Epithelial cell of esophagus (primary cell): ENCODE measurements around the gene IKZF1.
A peak's percentile ranks its signal among the peaks of the same experiment; 100 is the strongest.

Experiments used
- DNase-seq: peaks from one replicate; pipeline ENCODE4 v3.0.0; 2010; ENCODE audit warnings: low read depth
- H3K4me3 ChIP-seq: 2 replicates; pipeline ENCODE4 v1.5.1; 2011; ENCODE audit warnings: mild to moderate bottlenecking, low read length, control low read depth
- TF ChIP-seq, protein P1 (sequence below): IDR thresholded peaks from 2 replicates; pipeline ENCODE4 v1.5.1; 2011; ENCODE audit warnings: low read depth, mild to moderate bottlenecking, low read length, control low read depth, inconsistent platforms; ENCODE audit not compliant: insufficient read depth; ENCODE audit errors: missing control alignments

IKZF1 gene

DNA sequence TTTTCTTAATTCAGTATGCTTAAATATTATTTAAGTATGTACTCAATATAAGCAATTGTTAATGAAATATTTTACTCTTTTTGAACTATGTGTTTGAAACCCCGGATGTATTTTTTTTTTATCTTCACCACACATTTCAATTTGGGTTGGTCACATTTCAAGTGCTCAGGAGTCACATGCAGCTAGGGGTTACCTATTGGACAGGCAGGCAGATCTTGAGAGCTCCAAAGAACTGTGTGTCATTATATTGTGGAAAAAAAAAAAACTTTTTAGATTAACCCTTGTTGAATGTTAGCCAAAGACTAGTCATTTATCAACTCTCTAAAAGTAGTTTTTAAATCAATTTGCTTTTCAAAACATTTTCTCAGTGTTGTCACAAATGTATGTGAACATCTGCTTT lies 37.2 kb downstream of the IKZF1 start:
- TF ChIP-seq, protein P1, sequence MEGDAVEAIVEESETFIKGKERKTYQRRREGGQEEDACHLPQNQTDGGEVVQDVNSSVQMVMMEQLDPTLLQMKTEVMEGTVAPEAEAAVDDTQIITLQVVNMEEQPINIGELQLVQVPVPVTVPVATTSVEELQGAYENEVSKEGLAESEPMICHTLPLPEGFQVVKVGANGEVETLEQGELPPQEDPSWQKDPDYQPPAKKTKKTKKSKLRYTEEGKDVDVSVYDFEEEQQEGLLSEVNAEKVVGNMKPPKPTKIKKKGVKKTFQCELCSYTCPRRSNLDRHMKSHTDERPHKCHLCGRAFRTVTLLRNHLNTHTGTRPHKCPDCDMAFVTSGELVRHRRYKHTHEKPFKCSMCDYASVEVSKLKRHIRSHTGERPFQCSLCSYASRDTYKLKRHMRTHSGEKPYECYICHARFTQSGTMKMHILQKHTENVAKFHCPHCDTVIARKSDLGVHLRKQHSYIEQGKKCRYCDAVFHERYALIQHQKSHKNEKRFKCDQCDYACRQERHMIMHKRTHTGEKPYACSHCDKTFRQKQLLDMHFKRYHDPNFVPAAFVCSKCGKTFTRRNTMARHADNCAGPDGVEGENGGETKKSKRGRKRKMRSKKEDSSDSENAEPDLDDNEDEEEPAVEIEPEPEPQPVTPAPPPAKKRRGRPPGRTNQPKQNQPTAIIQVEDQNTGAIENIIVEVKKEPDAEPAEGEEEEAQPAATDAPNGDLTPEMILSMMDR, result no peak
- DNase-seq, result no peak
- no peak overlapping the region for H3K4me3 ChIP-seq

DNA sequence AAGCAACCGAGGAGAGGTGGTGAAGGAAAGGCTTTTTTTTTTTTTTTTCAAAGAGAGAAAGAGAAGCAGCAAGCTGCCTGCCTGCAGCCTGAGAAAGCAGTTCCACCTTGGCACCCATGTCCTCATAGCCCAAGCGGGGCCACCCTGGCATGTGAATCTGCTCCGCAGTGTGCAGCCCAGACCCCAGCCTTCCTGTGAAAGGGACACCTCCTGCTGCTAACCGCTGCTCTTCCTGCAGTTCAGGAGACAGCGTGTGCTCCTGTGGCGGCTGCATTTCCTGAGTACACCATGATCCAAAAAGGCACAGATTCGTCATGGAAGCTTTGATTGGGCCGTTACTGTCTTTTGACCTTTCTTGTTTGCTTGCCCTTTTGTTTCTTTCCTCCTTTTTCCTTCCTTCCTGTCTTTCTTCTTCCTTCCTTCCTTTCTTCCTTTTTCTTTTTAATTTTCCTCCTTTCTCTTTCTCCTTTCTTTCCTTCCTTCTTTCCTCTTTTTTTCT lies 38.1 kb downstream of the IKZF1 start:
- DNase-seq, result no peak
- no peak overlapping the region for H3K4me3 ChIP-seq

GRCh38 chr7:50346545-50347497 lies 42.3 kb downstream of the IKZF1 start:
- H3K4me3 ChIP-seq, result no peak overlapping the region
- TF ChIP-seq, protein P1, result no peak
- DNase-seq, result peak; percentile 72

More for the DNA sequence above, 38.1 kb downstream of the IKZF1 start:
- TF ChIP-seq, protein P1, result no peak

- TF ChIP-seq, protein P1, result no peak
- no peak overlapping the region for H3K4me3 ChIP-seq
- DNase-seq, result no peak
Observed at GRCh38 chr7:50347693-50348092, 43.2 kb downstream of the IKZF1 start.

DNA sequence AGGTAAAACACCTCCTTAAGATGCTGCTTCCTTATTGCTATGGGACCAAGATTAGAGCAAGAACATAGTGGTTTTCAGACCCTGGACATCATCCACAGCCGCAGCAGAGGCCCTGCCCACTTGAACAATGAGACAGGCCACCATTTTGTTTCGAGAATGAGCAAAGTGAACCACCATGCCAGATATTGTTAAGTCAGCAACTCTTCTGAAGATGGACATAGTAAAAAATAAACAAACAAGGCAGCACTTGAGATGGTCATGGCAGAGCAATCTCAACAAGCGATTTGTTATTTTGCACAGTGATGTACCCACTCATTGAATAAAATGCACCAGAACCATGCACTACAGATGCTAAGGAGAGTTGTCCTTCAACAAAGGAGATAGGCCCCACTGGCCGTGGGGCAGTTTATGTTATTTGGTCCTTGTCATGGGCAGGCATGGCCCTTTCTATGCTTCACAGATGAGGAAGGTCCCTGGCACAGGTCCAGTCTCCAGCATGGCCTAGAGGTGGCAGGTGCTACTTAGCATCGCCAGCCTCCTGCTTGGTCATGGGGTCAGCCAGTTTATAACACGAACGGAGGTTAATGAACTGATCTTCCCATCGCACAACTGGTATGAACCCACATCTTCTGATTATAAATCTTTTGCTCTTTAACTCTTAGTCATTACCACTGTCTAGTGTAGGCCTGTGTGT lies 44.1 kb downstream of the IKZF1 start:
- TF ChIP-seq, protein P1, result no peak
- DNase-seq, result no peak
- no peak overlapping the region for H3K4me3 ChIP-seq

GRCh38 chr7:50349399-50349798 lies 44.9 kb downstream of the IKZF1 start:
- no peak for DNase-seq
- TF ChIP-seq, protein P1, result no peak
- H3K4me3 ChIP-seq, result no peak overlapping the region
